Measurements from ENCODE around the gene U2AF2. TPM values are rescaled to one million over a fixed set of nuclear protein-coding genes. Genes with fewer than 3 reads are reported as not detected.
A peak's percentile ranks its signal among the peaks of the same experiment; 100 is the strongest.

The U2AF2 gene
- total RNA-seq, 6 experiments from 2014 or later, result 55.1 to 75.6 (median 63.5) TPM

DNA sequence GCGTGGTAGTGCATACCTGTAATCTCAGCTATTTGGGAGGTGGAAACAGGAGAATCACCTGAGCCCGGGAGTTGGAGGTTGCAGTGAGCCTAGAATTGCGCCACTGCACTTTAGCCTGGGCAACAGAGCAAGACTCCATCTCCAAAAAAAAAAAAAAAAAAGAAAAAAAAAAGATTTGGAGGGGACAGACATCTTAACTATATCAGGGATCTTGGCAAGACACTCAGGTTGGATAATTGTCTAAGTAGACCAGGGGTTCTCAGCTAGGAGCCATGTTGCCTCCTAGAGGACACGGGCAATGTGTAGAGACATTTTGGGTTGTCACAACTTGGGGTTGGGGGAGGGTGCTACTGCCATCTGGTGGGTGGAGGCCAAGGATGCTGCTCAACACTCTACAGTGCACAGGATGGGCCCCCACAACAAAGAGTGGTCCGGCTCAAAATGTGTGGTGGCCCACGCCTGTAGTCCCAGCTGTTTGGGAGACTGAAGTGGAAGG is 15.9 kb upstream of the U2AF2 start:
- Histone ChIP-seq H3K27me3 (no peaks in the 10 kb centered on the region), H3K27ac (no peak overlapping the region), H3K4me3 (no peak overlapping the region), H3K9me3 (no peaks in the 10 kb centered on the region), H3K4me1 (peaks cover 0 to 47% (median 20%) of the 10 kb centered on the region in 4 donors), H3K36me3 (no peaks in the 10 kb centered on the region)
- DNase-seq (no peak), ATAC-seq (no peak)
- no peak for TF ChIP-seq POLR2A (IDR thresholded peaks at IDR 0.05)
- TF ChIP-seq, protein P1, sequence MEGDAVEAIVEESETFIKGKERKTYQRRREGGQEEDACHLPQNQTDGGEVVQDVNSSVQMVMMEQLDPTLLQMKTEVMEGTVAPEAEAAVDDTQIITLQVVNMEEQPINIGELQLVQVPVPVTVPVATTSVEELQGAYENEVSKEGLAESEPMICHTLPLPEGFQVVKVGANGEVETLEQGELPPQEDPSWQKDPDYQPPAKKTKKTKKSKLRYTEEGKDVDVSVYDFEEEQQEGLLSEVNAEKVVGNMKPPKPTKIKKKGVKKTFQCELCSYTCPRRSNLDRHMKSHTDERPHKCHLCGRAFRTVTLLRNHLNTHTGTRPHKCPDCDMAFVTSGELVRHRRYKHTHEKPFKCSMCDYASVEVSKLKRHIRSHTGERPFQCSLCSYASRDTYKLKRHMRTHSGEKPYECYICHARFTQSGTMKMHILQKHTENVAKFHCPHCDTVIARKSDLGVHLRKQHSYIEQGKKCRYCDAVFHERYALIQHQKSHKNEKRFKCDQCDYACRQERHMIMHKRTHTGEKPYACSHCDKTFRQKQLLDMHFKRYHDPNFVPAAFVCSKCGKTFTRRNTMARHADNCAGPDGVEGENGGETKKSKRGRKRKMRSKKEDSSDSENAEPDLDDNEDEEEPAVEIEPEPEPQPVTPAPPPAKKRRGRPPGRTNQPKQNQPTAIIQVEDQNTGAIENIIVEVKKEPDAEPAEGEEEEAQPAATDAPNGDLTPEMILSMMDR (IDR thresholded peaks at IDR 0.05), result peak; percentile 10 to 30 (median 18)
- WGBS (ENCODE audit: insufficient coverage, low coverage, low lambda C conversion rate, missing lambda C conversion rate), result 77% methylated on average over 4 of the region's 6 CpGs
- intact Hi-C loops (cut with DNase I), result loop anchor here in 1 of 2 donors (5.0 kb wide), 1 partner anchor 168 kb away; no protein-coding TSS in a partner anchor

- H3K9me3 ChIP-seq, result no peaks in the 10 kb centered on the region
- peaks cover 0 to 6% (median 0%) of the 10 kb centered on the region in 4 donors for H3K36me3 ChIP-seq
- ATAC-seq (peak; percentile 39 to 55 (median 50)), DNase-seq (peak; percentile 76 to 82 (median 77))
- TF ChIP-seq POLR2A (IDR thresholded peaks at IDR 0.05), result peak; percentile 20
- TF ChIP-seq, protein P1 (IDR thresholded peaks at IDR 0.05), result peak; percentile 40 to 63 (median 48)
- peaks cover 0 to 49% (median 18%) of the 10 kb centered on the region in 4 donors for H3K4me1 ChIP-seq
- H3K4me3 ChIP-seq, result peak overlapping the region; percentile 74 to 85 (median 81)
- no peaks in the 10 kb centered on the region for H3K27me3 ChIP-seq
- H3K27ac ChIP-seq, result peak overlapping the region; percentile 67 to 76 (median 73)
- 4% methylated on average over 7 of the region's 38 CpGs for WGBS (ENCODE audit: insufficient coverage, low coverage, low lambda C conversion rate, missing lambda C conversion rate)
- intact Hi-C loops (cut with DNase I), result no loop called here
Observed at GRCh38 chr19:55640043-55640576, 14.7 kb upstream of the U2AF2 start.

GRCh38 chr19:55640577-55641425 is 14.0 kb upstream of the U2AF2 start, which contains the start of gene ZNF580:
Gene ZNF580 (plus strand): TSS chr19:55641002. CDS start chr19:55642509, 1,507 bp downstream.
- Histone ChIP-seq H3K4me1 (peaks cover 0 to 45% (median 16%) of the 10 kb centered on the region in 4 donors), H3K27me3 (no peaks in the 10 kb centered on the region), H3K4me3 (peak within 1 kb of the TSS; percentile 74 to 85 (median 81)), H3K27ac (peak within 1 kb of the TSS; percentile 67 to 76 (median 73)), H3K9me3 (no peaks in the 10 kb centered on the region), H3K36me3 (peaks cover 0 to 10% (median 0%) of the 10 kb centered on the region in 4 donors)
- DNase-seq, result peak; percentile 68 to 72 (median 72)
- intact Hi-C loops (cut with DNase I), result no loop called here
- ATAC-seq, result peak; percentile 57 to 72 (median 64)
- TF ChIP-seq, protein P1 (IDR thresholded peaks at IDR 0.05), result no peak
- peak; percentile 9 for TF ChIP-seq POLR2A (IDR thresholded peaks at IDR 0.05)
- WGBS (ENCODE audit: insufficient coverage, low coverage, low lambda C conversion rate, missing lambda C conversion rate), result 0% methylated on average over 21 of the region's 89 CpGs

DNA sequence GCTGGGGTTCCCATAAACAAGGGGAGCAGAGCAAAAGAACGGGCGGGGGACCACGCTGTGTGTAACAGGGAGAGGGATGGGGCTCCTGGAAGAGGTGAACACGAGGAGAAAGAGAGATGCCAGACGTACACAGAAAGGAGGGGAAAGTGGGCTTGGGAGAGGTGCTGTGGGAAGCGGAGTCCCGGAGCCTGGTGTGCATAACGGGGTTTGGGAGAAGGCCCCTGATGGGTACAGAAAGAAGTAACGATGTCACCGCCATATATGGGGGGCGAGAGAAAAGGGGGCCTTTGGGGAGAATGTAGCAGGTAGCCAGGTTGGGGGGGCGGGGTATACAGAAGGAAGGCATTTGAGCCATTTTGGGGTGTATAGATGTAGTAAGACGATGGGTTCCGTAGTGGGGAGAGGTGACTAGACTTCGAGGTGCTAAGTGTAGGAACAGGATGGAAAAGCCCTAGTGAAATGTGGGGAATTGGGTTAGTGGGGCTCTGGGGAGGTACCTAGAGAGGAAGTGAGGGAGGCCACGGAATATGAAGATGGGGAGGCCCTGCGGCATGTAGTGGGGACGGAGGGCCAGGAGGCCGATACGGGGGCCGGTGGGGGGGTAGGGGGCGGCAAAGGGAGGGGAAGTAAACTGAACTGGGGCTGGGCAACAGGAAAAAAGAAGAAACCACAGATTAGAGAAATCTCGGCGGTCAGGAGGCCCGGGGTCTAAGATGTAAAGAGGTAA is 13.2 kb upstream of the U2AF2 start:
- Histone ChIP-seq H3K36me3 (peaks cover 0 to 10% (median 0%) of the 10 kb centered on the region in 4 donors), H3K4me1 (peaks cover 0 to 37% (median 11%) of the 10 kb centered on the region in 4 donors), H3K27me3 (no peaks in the 10 kb centered on the region), H3K9me3 (no peaks in the 10 kb centered on the region), H3K27ac (peak overlapping the region; percentile 67 to 76 (median 73)), H3K4me3 (peak overlapping the region; percentile 74 to 85 (median 81))
- WGBS (ENCODE audit: insufficient coverage, low coverage, low lambda C conversion rate, missing lambda C conversion rate), result under 1% methylated on average over 25 of the region's 25 CpGs
- ATAC-seq (peak in 2 of 4 donors; percentile 1 to 2), DNase-seq (peak in 1 of 3 donors; percentile 39)
- intact Hi-C loops (cut with DNase I), result no loop called here
- no peak for TF ChIP-seq POLR2A (IDR thresholded peaks at IDR 0.05)
- TF ChIP-seq, protein P1 (IDR thresholded peaks at IDR 0.05), result no peak
